GM04504 (cell line): ENCODE measurements around the gene MLEC.
"Not testable (repeated sequence)": the region's sequence is repeated elsewhere in the genome, so short reads cannot be mapped to it uniquely, and the experiment has no call there.

ENCODE experiments used
- DNase-seq: peaks from one replicate; pipeline ENCODE4 v3.0.0-alpha.2; 2012; ENCODE audit warnings: low read depth

Gene MLEC

GRCh38 chr12:120720987-120721801 lies 34.2 kb downstream of the MLEC start:
- DNase-seq: no peak

GRCh38 chr12:120721866-120722265 lies 34.9 kb downstream of the MLEC start:
- no peak for DNase-seq

GRCh38 chr12:120722784-120723183 lies 35.8 kb downstream of the MLEC start:
- no peak for DNase-seq

DNA sequence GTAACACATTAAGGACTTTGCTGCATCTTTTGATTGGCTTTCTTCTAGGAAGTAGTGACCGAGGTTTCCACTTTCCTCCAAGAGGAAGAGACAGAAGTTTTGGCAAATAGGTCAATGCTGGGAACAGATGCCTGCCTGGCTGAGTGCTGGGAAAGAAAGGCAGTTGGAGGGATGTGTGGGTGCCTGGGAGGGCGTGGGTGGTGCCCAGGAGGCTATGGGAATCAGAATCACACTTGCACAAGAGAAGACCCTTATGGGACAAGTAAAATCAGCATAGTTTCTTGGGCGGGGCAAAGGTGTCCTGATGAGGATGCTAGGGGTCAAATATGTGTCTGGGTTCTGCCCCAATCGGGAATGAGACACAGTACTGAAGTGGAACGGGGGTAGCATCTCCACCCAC lies 37.8 kb downstream of the MLEC start:
- no peak for DNase-seq

DNA sequence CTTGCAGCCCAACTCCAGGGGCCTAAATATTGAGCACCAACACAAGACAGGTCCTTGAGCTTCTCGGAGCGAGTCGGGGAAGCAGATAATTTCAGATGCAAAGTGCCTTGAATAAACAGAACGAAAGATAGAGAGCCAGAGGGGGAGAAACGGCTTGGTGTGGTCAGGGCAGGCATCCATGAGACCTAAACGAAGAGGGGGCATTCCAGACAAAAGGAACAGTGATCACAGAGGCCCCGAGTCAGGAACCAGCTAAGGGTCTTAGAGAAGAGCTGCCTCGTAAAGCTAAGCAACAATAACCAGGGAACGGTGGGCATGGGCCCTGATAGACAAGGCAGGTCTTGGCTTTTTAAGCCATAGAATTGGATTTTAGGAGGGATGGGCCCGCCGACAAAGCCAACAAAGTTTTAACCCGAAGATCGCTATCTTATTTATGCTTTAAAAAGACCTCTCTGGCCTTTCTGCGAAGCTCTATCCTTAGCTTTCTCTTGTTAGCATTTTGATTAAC lies 38.3 kb downstream of the MLEC start:
- DNase-seq: no peak

DNA sequence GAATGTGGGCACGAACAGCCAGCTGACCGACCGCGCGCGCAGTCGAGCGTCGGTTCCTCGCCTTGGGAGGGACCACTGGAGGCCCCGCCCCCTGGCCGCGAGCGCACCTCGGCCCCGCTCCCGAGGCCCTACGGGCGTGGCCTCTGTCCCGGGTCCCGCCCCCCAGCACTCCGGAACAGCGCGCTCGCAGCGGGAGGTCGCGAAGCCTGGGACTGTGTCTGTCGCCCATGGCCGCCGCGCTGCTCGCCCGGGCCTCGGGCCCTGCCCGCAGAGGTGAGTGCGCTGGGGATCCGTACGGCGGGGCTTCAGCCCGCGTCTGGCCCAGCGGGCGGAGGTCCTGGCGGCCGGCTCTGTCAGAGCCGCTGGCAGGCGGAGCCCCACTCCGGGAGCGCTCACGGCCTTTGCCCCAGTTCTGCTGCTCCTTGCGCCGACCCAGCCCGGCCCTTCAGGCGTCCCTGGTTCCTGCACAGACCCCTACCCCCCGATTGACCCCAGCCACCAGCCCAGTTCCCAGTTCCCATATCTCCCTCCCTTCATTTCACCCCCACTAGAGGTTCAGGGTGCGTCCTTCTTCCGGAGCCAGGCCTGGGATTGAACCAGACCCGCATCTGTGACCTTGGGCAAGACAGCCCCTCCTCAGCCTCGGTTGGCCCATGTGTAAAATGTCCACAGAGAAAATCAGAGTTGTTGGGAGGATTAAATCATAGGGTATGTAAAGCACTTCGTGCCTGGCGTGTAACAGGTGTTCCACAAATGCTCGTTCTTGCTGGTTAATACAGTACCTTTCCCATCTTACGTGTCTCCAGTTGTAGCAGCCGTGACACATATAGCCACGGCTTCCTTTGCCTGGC lies 38.9 kb downstream of the MLEC start, which contains the start of gene ACADS:
ACADS (plus strand) TSS at position 168 of the 851 bp plus-strand sequence; CDS start at position 228, 60 bp downstream.
- peak; percentile 60 for DNase-seq

- no peak for DNase-seq
Observed at GRCh38 chr12:120726510-120726793, 39.5 kb downstream of the MLEC start.

- no peak for DNase-seq
Observed at GRCh38 chr12:120726961-120727360, 40.0 kb downstream of the MLEC start.

GRCh38 chr12:120732198-120732597 lies 45.2 kb downstream of the MLEC start:
- not testable (repeated sequence) for DNase-seq

DNA sequence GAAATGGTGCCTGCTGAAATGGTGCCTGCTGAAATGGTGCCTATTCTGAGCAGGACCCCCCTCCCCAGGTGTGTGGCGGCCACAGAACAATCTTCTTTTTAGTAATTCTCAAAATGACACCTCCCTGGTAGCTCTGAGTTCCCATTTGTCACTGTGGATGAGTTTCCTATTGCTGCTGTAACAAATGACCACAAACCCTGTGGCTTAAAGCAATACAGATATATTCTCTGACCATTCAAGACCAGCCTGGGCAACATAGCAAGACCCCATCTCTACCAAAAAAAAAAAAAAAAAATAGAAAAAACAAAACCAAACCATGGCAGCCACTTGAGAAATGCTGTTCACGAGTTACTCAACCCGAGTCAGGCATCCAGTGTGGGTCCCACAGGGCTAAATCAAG lies 46.6 kb downstream of the MLEC start:
- no peak for DNase-seq

DNA sequence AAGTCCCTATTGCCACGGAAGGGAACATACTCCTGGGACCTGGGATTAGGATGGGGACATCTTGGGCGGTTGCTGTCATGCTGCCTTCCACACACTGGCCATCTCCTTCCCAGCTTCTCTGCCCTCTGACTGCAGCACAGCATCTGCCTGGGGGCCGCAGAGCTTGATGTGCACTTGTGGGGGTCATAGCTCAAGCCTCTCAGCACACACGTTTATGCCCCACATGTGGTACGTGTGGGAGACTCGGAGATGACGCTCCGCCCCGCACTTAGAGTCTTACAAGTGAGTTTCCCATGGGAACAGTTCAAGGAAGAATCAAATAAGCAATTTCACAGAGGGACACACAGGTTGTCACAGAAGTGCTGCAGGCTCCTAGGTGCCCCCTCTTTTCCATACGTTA lies 47.3 kb downstream of the MLEC start:
- DNase-seq: no peak

DNA sequence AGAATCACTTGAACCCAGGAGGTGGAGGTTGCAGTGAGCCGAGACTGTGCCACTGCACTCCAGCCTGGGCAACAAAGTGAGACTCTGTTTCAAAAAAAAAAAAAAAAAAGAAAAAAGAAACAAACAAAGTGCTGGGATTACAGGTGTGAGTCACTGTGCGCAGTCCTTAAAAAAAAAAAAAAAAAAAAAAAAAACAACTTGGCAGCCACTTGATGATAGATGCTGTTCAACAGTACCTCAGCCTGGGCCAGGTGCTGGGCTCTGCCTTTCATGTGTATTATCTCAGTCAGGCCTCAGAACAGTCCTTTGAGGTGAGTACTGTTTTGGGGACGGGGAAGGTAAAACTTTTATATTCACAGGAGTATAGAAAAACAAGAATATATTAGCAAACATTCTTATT lies 48.2 kb downstream of the MLEC start:
- DNase-seq: no peak

DNA sequence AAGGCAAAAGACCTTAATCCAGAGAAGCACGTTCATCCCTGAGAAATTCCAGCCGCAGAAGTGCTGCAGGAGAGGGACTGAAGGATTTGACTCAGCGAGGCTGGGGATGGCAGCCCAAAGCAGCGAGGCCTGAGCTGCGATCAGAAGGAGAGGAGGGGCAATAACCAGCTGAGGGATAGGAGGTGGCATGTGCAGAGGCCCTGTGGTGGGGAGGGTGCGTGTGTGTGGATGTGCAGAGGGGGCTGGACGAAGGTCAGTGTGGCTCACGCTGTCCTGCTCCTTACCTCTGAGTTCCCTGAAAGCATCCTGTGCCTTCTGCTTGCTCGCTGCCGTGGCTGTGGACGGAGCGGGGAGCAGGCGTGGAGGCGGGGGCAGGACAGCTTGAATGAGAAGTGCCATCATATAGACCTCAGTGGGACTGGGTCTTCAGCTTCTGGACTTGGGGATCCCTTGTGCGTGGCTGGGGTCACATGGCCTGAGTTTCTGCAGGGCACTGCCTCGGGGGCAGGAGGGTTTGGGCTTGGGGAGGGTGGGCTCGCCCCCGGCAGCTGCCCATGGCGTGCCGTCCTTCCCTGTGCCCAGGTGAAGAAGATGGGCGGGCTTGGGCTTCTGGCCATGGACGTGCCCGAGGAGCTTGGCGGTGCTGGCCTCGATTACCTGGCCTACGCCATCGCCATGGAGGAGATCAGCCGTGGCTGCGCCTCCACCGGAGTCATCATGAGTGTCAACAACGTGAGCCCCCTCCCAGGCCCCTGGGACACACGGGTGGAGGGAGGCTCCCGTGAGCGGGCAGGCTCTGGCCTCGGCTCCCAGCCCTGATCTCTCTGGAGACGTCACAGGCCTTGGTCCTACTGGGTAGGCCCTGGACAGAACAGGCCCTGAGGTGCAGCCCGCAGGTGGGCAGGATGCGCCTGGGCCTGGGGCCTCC lies 49.7 kb downstream of the MLEC start:
- no peak for DNase-seq

- DNase-seq: no peak
Observed at GRCh38 chr12:120737557-120738251, 50.8 kb downstream of the MLEC start.

GRCh38 chr12:120738252-120739030 lies 51.5 kb downstream of the MLEC start:
- no peak for DNase-seq

DNA sequence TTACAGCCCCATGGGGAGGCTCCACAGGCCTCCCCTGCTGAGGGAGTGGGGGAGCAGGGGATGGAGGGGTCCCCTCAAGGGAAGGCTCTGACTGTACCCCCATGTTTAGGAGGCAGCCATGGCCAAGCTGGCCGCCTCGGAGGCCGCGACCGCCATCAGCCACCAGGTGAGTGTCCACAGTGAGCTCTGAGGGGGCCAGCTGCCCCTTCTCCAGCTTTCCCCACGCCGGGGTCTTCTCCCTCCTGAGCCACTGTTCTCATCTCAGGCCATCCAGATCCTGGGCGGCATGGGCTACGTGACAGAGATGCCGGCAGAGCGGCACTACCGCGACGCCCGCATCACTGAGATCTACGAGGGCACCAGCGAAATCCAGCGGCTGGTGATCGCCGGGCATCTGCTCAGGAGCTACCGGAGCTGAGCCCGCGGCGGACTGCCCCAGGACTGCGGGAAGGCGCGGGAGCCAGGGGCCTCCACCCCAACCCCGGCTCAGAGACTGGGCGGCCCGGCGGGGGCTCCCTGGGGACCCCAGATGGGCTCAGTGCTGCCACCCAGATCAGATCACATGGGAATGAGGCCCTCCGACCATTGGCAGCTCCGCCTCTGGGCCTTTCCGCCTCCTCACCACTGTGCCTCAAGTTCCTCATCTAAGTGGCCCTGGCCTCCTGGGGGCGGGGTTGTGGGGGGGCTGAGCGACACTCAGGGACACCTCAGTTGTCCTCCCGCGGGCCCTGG lies 52.2 kb downstream of the MLEC start:
- no peak for DNase-seq

DNA sequence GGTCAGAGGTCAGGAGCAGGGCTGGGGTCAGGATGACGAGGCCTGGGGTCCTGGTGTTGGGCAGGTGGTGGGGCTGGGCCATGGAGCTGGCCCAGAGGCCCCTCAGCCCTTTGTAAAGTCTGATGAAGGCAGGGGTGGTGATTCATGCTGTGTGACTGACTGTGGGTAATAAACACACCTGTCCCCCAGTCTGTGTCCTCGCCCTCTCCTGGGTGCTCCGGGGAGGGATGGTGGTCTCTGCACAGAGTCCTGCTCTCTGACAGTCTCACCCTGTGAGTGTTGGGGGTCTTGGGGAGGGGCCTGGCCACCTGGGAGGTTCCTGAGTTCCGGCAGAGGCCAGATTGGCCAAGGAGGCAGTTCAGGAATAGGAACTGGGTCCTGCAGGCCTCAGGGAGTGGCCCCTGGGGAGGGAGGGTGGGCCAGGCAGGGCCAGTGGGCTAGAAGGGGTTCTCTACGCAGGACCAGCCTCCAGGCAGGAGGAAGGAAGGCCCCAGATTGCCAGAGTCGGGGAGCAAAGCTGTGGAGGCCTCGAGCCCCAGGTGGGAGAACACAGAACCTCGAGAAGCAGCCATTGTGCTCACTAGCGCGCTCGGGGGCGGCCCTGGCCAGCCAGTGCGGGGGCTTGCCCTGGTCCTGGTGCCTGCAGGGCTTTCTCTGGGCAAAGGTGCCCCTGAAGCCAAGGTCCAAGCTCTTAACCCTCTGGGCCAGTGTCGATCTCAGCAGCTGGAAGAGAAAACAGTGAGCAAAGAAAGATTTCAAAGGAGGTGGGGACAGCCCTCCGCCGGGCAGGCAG lies 53.1 kb downstream of the MLEC start:
- DNase-seq: no peak

- DNase-seq: no peak
Observed at GRCh38 chr12:120740871-120741270, 53.9 kb downstream of the MLEC start.
